HG03095 (cell line): Measurements from ENCODE around the gene ZNF460.

Source experiments
- ATAC-seq: cut with Tn5 transposase; IDR thresholded peaks from one replicate; pipeline ENCODE4 v1.9.1; 2021; ENCODE audit warnings: moderate library complexity; ENCODE audit not compliant: unreplicated experiment

ZNF460 gene

GRCh38 chr19:57279418-57280164, 694 bp upstream of the ZNF460 start:
- peak; percentile 61 for ATAC-seq

GRCh38 chr19:57280962-57281400, 696 bp downstream of the ZNF460 start:
- ATAC-seq = no peak

- ATAC-seq = no peak
Measured at GRCh38 chr19:57282011-57282643, 1.8 kb downstream of the ZNF460 start.

GRCh38 chr19:57288373-57288772, 8.1 kb downstream of the ZNF460 start:
- no peak for ATAC-seq

- ATAC-seq = no peak
Measured at GRCh38 chr19:57290970-57291369, 10.7 kb downstream of the ZNF460 start.

- ATAC-seq = no peak
Measured at GRCh38 chr19:57292547-57292946, 12.3 kb downstream of the ZNF460 start.

GRCh38 chr19:57293719-57294118, 13.4 kb downstream of the ZNF460 start:
- ATAC-seq = no peak

GRCh38 chr19:57302020-57302465, 21.8 kb downstream of the ZNF460 start:
- no peak for ATAC-seq

- ATAC-seq = no peak
Measured at GRCh38 chr19:57302727-57303401, 22.6 kb downstream of the ZNF460 start.

GRCh38 chr19:57305056-57305455, 24.8 kb downstream of the ZNF460 start:
- no peak for ATAC-seq

- no peak for ATAC-seq
Measured at GRCh38 chr19:57308514-57308913, 28.2 kb downstream of the ZNF460 start.

- ATAC-seq = no peak
Measured at GRCh38 chr19:57310792-57311191, 30.5 kb downstream of the ZNF460 start.

- ATAC-seq = no peak
Measured at GRCh38 chr19:57314146-57314545, 33.9 kb downstream of the ZNF460 start.

GRCh38 chr19:57317503-57317902, 37.2 kb downstream of the ZNF460 start:
- ATAC-seq = no peak

- ATAC-seq = no peak
Measured at GRCh38 chr19:57319869-57320179, 39.5 kb downstream of the ZNF460 start.

GRCh38 chr19:57320180-57321084, 40.1 kb downstream of the ZNF460 start, which contains the start of gene ZNF543:
Gene ZNF543 (plus strand): TSS chr19:57320472. CDS start chr19:57320854, 382 bp downstream.
- ATAC-seq = peak; percentile 96

- ATAC-seq = no peak
Measured at GRCh38 chr19:57321116-57321515, 40.8 kb downstream of the ZNF460 start.

- no peak for ATAC-seq
Measured at GRCh38 chr19:57321751-57322150, 41.5 kb downstream of the ZNF460 start.

GRCh38 chr19:57324992-57325391, 44.7 kb downstream of the ZNF460 start:
- no peak for ATAC-seq

- no peak for ATAC-seq
Measured at GRCh38 chr19:57327993-57328392, 47.7 kb downstream of the ZNF460 start.

GRCh38 chr19:57334191-57334590, 53.9 kb downstream of the ZNF460 start:
- no peak for ATAC-seq
